Vagina (tissue), 2 donors: Measurements from ENCODE around the gene PPARGC1A.

Experiments used
- CTCF ChIP-seq, 3 experiments: fragments of 450-650 bp in 2 of 3; fragments of 200-600 bp in 1 of 3; sonication (generic) in 1 of 3; IDR thresholded peaks; one replicate each; pipeline ENCODE4 v1.5.1; 2017 to 2019; ENCODE audit warnings: antibody characterized with exemption in 3 of 3, mild to moderate bottlenecking in 2 of 3, moderate library complexity in 2 of 3
- POLR2A ChIP-seq, 2 donors: fragments of 450-650 bp; IDR thresholded peaks; one replicate each; pipeline ENCODE4 v1.6.1; 2017; ENCODE audit warnings: antibody characterized with exemption in 2 of 2, mild to moderate bottlenecking in 2 of 2, moderate library complexity in 2 of 2

GRCh38 chr4:23779422-23779821, 110.4 kb downstream of the PPARGC1A start:
- TF ChIP-seq CTCF (IDR thresholded peaks at IDR 0.05), result no peak
- no peak for TF ChIP-seq POLR2A (IDR thresholded peaks at IDR 0.05)
